22Rv1 (cell line): ENCODE measurements around the gene MCM9.

Source experiments
- CTCF ChIP-seq: fragments of 450-650 bp; IDR thresholded peaks from 2 replicates; pipeline ENCODE4 v1.5.1; 2017; ENCODE audit warnings: mild to moderate bottlenecking
- ZFX ChIP-seq: fragments of 450-650 bp; IDR thresholded peaks from 2 replicates; pipeline ENCODE4 v1.6.1; 2017; ENCODE audit warnings: antibody characterized with exemption, borderline replicate concordance

GRCh38 chr6:118859517-118860064, 75.4 kb downstream of the MCM9 start:
- TF ChIP-seq CTCF (no peak), ZFX (no peak)
